ENCODE results near the gene PLEKHA5. TPM values are rescaled to one million over a fixed set of nuclear protein-coding genes. Genes with fewer than 3 reads are reported as not detected.
A peak's percentile ranks its signal among the peaks of the same experiment; 100 is the strongest.
"Not testable (repeated sequence)": the region's sequence is repeated elsewhere in the genome, so short reads cannot be mapped to it uniquely, and the experiment has no call there.

The PLEKHA5 gene
- polyA plus RNA-seq, 1 donor, result 14.7 TPM

DNA sequence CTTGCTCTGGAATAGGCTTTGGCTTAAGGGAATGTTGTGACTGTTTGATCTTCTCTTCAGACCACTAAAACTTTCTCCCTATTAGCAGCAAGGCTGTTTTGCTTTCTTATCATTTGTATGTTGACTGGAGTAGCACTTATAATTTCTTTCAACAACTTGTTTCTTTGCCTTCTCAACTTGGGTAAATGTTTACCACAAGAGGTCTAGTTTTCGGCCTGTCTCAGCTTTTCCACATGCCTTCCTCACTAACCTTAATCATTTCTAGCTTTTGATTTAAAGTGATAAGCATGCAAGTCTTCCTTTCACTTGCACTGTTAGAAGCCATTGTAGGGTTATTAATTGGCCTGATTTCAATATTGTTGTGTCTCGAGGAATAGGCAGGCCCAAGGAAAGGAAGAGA lies 183.1 kb downstream of the PLEKHA5 start:
- no peak for DNase-seq (ENCODE audit: low read depth)

DNA sequence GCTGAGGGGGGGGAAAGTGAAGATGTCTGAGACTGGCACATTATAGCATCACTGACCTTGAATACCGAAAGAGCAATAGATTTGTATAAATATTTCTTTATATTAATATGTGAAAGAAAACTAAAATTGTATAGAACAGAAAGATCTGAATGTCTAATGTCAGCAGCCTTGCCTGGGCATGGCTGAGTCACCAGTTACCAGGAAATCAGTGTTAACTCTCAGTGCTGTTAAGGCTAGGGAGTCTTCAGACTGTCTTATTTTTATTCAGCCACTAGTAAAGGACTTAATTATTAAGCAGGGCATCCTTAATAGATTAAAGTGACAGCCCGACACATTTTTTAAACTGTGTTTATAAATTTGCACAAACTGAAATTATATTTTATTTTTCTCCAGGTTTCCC lies 186.9 kb downstream of the PLEKHA5 start:
- DNase-seq (ENCODE audit: low read depth), result no peak

DNA sequence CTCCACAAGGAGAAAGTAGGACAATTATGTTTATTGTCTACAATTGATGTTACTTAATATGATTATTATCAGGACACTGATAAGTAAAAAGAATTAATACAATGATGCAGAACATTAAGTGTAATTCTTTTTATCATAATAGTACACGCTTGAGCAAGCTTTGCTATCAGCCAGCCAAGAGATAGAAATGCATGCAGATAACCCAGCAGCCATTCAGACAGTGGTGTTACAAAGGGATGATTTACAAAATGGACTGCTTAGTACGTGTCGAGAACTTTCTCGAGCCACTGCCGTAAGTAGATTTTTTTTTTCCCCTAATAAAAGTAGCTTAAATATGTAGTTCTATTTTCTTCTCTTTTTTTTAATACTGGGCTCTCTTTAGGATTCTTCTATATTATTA lies 192.8 kb downstream of the PLEKHA5 start:
- no peak for DNase-seq (ENCODE audit: low read depth)

DNA sequence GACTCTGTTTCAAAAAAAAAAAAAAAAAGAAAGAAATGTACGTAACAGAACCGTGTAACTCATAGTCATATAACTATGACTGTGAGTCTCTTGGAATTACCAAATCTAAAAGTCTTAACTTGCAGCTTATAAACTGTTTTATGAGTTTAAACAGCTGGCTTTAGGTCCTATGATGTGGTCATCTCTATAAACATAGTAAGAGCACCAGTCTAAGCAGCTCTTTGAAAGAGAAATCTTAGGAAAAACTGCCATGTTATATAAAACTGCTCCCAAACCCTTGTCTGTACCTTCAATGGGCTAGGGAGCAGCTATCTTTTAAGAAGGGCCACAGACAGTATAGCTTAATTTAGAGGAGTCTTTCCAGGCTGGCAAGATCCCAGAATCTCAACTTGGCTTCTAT lies 194.3 kb downstream of the PLEKHA5 start:
- DNase-seq (ENCODE audit: low read depth), result no peak

DNA sequence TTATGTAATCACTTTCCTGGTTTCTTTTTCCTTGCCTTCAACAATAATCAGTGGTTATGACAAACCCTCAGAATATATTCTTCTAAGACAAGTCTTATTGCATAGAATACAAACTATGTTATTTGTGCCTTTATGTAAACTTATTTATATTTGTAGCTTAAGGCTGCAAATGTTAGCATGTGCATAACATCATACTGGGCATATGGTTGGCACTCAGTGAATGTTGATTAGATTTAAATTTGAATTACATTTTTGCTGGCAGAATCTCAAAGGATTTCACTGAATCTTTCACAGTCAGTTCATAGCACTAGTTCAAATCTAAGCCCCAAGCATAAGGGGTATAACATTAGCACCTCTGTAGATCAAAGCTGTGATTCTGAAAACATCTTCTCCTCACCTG lies 196.6 kb downstream of the PLEKHA5 start:
- DNase-seq (ENCODE audit: low read depth), result no peak

DNA sequence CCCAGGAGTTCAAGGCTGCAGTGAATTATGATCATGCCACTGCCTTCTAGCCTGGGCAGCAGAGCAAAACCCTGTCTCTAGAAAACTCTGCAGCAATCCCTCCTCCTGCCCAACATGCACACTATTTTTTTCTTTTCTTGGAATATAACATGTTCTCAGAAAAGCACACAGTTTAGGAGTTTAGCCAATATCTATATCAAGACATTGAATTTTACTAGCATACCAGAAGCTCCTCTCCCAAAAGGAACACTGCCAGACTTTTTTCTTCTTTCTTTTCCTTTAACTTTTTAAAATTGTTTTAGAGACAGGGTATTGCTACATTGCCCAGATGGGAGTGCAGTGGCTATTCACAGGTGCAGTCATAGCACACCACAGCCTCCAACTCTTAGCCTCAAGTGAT lies 202.7 kb downstream of the PLEKHA5 start:
- no peak for DNase-seq (ENCODE audit: low read depth)

DNA sequence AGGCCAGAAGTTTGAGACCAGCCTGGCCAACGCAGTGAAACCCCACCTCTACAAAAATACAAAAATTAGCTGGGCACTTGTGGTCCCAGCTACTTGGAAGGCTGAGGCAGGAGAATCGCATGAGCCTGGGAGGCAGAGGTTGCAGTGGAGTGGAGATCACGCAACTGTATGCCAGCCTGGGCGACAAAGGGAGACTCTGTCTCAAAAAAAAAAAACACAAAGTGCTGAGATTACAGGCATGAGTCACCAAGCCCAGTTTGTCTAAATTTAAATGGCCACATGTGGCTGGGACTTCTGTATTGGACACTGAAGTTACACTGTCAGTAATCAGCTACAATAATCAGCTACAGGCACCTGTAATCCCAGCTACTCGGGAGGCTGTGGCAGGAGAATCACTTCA lies 208.9 kb downstream of the PLEKHA5 start:
- no peak for DNase-seq (ENCODE audit: low read depth)

DNA sequence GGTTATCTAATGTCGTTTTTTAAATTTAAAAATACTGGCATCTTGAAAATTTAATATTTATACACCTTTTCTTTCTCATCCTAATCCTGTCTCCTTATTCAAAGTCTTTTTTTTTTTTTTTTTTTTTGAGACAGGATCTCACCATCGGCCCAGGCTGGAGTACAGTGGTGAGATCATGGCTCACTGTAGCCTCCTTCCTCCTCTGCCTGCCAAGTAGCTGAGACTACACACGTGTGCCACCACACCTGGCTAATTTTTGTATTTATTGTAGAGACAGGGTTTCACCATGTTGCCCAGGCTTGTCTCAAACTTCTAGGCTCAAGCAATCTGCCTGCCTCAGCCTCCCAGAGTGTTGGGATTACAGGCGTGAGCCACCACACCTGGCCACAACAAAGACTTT lies 221.3 kb downstream of the PLEKHA5 start:
- not testable (repeated sequence) for DNase-seq (ENCODE audit: low read depth)

DNA sequence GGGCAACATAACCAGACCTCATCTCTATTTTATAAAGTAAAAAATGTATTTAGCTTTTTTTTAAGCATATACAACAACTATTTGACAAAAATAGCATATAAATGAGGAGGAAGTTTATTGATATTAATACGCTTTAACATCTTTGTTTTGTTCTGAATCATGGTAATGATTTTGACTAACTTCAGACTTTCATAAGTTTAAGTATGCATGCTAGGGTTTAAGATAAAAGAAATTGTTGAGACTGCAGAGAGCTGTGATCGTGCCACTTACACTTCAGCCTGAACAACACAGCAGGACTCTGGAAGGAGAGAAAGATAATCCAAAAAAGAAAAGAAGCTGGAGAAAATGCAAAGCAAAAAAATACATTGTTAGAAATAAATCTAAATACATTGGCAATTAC lies 221.8 kb downstream of the PLEKHA5 start:
- no peak for DNase-seq (ENCODE audit: low read depth)

DNA sequence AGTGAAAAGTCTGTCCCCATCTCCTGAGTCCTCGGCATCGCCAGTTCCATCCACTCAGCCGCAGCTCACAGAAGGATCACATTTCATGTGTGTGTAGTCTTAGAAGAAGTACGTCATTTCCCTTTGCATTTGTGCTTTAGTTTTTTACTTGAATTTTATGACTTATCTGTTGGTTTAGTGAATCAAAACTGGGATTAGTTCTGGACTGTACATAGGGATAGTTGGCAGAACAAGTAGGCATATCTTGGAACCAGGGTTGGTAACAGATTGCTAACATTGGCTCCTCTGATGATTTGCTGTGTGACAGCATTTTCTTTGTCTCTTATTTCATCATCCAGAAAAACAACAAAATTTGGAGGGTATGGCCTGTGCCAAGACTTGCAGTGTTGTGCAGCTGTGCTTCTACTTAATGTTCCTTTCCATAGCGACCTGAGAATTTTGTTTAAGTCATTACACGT lies 240.2 kb downstream of the PLEKHA5 start:
- no peak for DNase-seq (ENCODE audit: low read depth)

DNA sequence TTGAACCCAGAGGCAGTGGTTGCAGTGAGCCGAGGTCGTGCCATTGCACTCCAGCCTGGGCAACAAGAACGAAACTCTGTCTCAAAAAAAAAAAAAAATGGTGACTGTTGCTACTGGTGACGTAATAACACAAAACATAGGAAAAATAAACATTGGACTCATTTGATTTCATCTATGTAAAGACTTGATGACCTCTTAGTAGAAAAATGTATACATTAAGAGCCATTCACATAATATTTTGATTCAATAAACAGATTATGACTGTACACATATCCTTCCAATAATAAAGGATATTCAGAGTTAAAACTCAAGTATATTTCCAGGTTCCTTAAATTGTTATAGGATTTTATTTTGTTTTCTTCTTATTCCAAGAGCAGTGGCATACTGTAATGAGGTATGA lies 244.1 kb downstream of the PLEKHA5 start:
- DNase-seq (ENCODE audit: low read depth), result no peak

DNA sequence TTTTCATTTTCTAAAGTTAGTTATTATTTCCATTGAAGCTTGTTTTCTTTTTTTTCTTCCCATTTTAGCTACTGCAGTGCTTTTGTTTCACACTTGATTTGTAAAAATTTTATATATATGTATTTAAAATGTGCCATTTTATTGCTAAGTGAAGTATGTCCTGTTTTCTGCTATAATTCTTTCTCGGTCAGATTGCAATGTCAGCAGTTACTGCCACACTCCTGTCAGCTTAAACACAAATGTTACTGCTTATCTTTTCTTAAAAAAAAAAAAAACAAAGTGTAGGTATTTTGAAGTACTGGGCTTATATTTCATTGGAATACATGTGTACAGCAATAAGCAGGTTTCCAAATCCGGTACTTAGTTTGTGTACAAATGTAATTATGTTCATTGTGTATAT lies 246.4 kb downstream of the PLEKHA5 start:
- no peak for DNase-seq (ENCODE audit: low read depth)

DNA sequence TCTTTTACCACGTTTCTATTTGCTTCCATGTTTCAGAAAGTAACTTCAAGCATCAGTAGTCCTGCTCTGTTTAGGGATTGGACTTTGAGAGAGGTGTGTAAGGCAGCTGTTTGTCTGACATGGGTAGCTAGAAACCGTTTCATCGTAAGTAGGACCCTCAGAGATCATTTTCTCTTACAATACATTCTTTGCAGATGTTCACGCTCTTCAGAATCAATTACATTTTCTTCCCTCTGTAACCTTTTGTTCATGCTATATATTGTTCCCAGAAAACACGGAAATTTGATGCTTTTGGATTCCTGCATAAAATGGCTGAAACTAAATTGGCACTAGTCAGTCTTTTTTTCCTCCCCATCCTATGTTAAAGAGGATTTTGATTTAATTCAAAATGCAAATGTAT lies 247.2 kb downstream of the PLEKHA5 start:
- DNase-seq (ENCODE audit: low read depth), result no peak

DNA sequence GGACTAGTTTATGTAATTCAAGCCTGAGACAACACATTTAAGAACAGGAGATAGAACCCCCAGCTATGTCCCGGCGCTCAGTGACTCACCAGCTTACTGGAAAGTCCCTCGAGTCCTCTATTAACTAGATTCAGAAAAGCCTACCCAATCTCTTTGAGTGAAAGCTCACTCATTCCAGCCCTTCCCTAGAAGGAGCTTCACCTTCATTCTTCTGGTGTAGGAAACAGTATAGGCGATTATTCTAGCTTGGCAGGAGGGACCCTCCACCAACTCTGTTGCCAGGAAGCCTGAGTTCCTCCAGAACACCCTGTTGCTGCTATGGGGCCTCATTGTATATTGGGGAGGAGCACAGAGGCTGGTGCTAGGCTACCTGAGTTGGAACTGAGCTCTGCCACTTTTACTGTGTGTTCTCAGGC lies 252.6 kb downstream of the PLEKHA5 start:
- DNase-seq (ENCODE audit: low read depth), result no peak

DNA sequence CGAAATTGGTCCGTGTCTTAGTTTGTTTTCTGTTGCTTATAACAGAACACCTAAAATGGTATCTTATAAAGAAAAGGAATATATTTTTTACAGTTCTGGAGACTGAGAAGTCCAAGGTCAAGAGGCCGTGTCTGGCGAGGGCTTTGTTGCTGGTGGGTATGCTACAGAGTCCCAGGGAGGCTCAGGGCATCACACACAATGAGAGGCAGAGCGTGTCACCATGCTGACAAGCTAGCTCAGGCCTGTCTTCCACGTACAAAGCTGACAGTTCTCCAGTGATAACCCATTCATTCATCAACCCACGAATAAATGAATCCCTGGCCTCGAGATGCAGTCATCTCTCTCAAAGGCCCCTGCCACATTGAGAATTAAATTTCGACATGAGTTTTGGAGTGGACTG lies 253.0 kb downstream of the PLEKHA5 start:
- DNase-seq (ENCODE audit: low read depth), result no peak

DNA sequence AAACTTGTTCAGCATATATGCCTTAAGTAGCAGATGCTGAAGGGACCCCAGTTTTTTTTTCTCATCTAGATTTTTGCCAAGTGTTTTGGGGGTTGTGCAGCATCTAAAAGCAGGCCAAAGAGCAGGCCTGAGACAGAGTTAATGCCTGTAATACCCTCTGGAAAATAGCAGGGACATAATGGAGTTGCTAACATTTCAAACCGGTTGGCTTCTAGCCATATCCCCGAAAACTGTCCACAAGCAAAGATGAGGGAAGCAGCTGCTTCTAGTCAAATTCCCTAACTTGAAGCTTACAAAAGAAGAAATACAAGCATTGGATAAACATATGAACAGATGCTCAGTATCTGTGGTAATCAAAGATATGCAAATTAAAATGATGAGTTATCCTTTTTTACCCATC lies 257.6 kb downstream of the PLEKHA5 start:
- peak; percentile 70 for DNase-seq (ENCODE audit: low read depth)

DNA sequence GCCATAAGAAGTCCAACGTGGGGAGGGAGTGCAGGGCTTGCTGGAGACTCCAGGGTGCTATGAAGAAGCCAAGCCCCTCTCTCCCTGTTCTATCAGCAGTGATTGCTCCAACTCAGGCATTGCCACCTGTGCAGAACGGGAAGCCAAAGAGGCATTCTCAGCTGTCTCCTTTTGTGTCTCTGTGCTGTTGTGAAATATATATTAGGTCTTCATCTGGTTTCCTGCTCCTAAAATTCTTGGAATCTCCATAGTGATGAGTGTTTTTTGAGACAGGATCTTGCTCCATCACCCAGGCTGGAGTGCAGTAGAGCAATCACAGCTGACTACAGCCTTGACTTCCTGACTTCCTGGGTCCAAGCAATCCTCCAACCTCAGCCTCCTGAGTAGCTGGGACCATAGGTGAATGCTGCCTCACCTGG lies 258.6 kb downstream of the PLEKHA5 start:
- DNase-seq (ENCODE audit: low read depth), result no peak

DNA sequence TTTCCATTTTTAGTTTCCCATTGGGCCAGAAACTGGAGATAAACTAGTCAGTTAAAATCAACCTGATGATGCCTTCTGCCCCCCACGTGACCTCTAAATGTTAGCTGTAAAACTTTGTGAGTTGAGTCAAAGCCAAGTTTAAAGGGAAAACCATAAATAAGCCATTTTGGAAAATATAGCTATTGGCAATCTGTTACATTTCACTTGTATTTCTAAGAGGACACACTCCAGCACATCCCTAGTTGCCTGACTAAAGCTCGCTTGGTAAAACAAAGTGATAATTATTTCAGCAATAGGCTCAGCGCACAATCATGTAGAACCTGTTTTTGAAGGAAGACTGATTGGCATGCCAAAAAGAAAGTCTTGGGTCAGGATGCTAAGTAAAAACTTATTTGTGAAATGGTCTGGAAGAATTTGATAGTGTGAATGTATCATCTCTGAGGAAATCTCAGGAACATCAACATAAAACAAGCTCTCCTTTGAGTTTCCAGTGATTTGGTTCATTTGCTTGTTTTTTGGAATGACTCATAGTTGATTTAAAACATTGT lies 260.6 kb downstream of the PLEKHA5 start:
- DNase-seq (ENCODE audit: low read depth), result peak; percentile 61

DNA sequence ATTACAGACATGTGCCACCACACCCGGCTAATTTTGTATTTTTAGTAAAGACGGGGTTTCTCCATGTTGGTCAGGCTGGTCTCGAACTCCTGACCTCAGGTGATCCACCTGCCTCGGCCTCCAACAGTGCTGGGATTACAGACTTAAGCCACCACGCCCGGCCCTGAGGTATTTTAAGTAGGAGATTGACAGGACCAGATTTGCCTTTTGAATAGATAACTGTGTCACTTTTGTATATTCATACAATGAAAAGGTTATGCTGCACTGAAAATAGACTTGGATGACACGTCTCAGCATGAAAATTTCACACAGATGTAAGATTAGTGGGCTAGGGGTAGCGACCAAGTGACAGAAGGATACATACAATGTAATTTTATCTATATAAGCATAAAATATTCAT lies 263.1 kb downstream of the PLEKHA5 start:
- not testable (repeated sequence) for DNase-seq (ENCODE audit: low read depth)

DNA sequence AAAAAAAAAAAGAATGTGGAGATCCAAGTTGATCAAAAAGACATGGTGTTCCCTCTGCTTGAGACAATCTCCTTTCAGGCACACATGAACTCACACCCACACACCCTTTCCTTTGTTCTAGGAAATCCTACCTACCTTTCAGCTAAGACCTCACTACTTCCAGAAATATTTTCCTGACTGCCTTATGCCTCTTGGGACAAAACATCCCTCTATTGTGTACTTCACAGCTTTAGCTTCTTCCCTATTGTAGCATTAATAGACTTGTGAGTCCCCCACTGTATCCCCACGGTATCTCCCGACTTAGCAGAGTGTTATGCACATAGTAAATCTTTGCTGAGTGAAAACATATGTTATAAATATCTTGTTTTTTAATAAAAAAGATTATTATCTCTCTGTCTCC lies 264.9 kb downstream of the PLEKHA5 start:
- DNase-seq (ENCODE audit: low read depth), result no peak

DNA sequence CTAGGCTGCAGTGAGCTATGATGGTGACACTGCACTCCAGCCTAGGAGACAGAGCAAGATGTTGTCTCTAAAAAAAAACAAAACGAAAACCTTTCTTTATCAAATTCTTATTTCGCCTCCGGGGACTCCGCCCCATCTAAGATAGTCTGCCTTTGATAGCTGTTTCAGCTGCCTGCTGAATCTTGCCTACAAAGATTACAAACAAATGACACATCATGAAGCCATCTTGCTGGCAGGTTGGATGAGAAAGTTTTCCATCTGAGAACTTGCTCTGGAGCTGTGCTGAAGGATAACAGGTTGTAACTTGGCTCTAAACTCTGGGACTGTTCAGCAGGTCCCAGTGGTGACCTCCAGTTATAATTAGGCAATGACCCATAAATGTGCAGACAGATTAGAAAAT lies 268.0 kb downstream of the PLEKHA5 start:
- no peak for DNase-seq (ENCODE audit: low read depth)

DNA sequence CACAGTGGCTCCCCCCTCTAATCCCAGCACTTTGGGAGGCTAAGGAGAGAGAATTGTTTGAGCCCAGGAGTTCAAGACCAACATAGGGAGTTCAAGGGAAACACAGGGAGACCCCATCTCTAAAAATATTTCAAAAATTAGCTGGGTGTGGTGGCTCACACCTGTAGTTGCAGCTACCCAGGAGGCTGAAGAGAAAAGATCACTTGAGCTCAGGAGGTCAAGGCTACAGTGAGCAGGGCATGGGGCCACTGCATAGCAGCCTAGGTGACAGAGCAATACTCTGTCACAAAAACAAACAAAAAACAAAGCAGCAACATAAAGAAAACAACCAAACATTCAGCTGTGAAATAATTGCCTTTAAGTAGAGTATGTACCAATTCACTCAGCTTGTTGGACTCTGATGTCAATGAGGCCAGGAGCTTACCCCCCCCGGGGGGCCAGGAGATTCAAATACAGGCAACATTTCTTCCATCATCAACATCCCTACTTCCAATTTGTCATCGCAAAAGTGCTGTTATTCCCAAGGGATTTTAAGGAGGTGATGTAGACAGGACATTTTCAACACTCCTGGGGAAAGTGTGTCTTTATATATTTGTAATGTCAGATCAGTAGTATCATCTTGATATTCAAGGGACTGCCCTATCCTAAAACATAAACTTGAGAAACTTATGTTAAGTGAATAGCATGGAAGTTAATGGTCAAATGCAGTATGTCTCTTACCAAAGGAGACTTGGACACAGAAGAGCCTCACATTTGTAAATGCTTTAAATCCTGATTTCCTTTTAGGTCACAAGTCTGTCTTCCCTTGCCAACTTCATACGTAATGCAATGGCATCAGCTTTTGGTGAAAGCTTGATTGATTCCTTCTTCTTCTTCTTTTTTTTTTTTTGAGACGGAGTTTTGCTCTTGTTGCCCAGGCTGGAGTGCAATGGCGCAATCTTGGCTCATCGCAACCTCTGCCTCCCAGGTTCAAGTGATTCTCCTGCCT lies 269.1 kb downstream of the PLEKHA5 start:
- DNase-seq (ENCODE audit: low read depth), result peak; percentile 57

DNA sequence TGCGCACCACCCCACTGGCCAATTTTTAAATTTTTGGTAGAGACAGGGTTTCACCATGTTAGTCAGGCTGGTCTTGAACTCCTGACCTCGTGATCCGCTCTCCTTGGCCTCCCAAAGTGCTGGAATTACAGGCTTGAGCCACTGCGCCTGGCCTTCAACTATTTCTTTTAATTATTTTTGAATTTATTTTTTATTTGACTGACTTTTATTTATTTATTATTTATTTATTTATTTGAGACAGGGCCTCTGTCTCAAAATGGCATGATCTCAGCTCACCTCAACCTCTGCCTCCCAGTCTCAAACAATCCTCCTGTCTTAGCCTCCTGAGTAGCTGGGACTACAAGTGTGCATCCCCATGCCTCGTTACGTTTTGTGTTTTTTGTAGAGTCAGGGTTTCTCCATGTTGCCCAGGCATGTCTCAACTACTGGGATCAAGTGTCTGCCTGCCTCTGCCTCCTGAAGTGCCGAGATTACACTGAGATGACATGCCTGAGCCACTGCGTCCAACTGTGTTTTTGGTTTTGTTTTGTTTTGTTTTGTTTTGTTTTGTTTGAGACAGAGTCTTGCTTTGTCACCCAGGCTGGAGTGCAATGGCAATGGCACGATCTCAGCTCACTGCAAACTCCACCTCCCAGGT lies 271.2 kb downstream of the PLEKHA5 start:
- DNase-seq (ENCODE audit: low read depth), result not testable (repeated sequence)
